GM12878 (cell line): ENCODE results near the gene PRIM1. TPM values are rescaled to one million over a fixed set of nuclear protein-coding genes. Genes with fewer than 3 reads are reported as not detected.

Experiments used
- ATAC-seq: fragments of 200-7000 bp; cut with Tn5 transposase; 3 replicates; pipeline ENCODE4 v1.9.1; 2020; ENCODE audit warnings: mild to moderate bottlenecking, moderate library complexity
- BruUV-seq: library from RNA; stranded (reverse); fragments of 400-500 nt; replicated peaks from 2 replicates; lab custom pipeline; 2021; lab: Mats Ljungman, UMichigan
- CTCF ChIA-PET: fragments of 300-600 bp; sonication (Branson Sonifier 250); formaldehyde crosslinking; extraction: SDS; loops from one replicate; lab custom pipeline; 2021; ENCODE audit warnings: inconsistent platforms; lab: Yijun Ruan, JAX
- POLR2A ChIA-PET: fragments of 350-600 bp; formaldehyde crosslinking; extraction: SDS; loops from one replicate; lab custom pipeline; 2021; ENCODE audit warnings: inconsistent platforms; lab: Charles Lee
- RAD21 ChIA-PET: fragments of 300-600 bp; sonication (Branson Sonifier 250); formaldehyde crosslinking; loops from one replicate; lab custom pipeline; 2023; ENCODE audit warnings: antibody characterized with exemption; ENCODE audit not compliant: unreplicated experiment; lab: Charles Lee
- SMC1A ChIA-PET: fragments of 300-600 bp; sonication (Branson Sonifier 250); formaldehyde crosslinking; loops from one replicate; lab custom pipeline; 2023; ENCODE audit not compliant: unreplicated experiment, uncharacterized antibody; lab: Charles Lee
- DNase-seq: peaks from one replicate; pipeline ENCODE4 v3.0.0-alpha.2; 2011; ENCODE audit warnings: low read depth, low spot score
- FAIRE-seq: peaks from 3 replicates; lab custom pipeline; 2011; peaks lifted over from hg19 to GRCh38; lab: Jason Lieb, UNC
- H2AFZ ChIP-seq: 2 replicates; pipeline ENCODE4 v1.6.0; 2011; ENCODE audit warnings: low read depth, low read length, control low read depth; ENCODE audit not compliant: control insufficient read depth
- H3K27ac ChIP-seq: 2 replicates; pipeline ENCODE4 v1.5.1; 2011; ENCODE audit warnings: control low read depth; ENCODE audit not compliant: control insufficient read depth, insufficient read depth
- H3K27me3 ChIP-seq, 2 experiments: replicated peaks in 1 of 2; 2 replicates each; pipeline versions ENCODE4 v1.6.0 to v1.6.1; 2011; ENCODE audit warnings: low read length in 1 of 2; ENCODE audit not compliant: control insufficient read depth in 2 of 2, insufficient read depth in 2 of 2
- H3K36me3 ChIP-seq, 2 experiments: 2 replicates each; pipeline ENCODE4 v1.5.1; 2011; ENCODE audit warnings: low read length in 1 of 2; ENCODE audit not compliant: control insufficient read depth in 2 of 2, insufficient read depth in 2 of 2
- H3K4me1 ChIP-seq: 2 replicates; pipeline ENCODE4 v1.6.1; 2011; ENCODE audit warnings: mild to moderate bottlenecking, low read length, moderate library complexity, mixed read lengths; ENCODE audit not compliant: control insufficient read depth, insufficient read depth
- H3K4me2 ChIP-seq: 2 replicates; pipeline ENCODE4 v1.6.0; 2011; ENCODE audit warnings: control low read depth; ENCODE audit not compliant: control insufficient read depth, insufficient read depth
- H3K4me3 ChIP-seq: fragments of 200-600 bp; sonication (generic); 2 replicates; pipeline ENCODE4 v1.5.1; 2016
- H3K79me2 ChIP-seq: 2 replicates; pipeline ENCODE4 v1.6.0; 2011; ENCODE audit warnings: low read length; ENCODE audit not compliant: control insufficient read depth, insufficient read depth
- H3K9ac ChIP-seq: 2 replicates; pipeline ENCODE4 v1.8.0; 2011; ENCODE audit warnings: low read length, control low read depth, mixed read lengths; ENCODE audit not compliant: control insufficient read depth, insufficient read depth
- H3K9me3 ChIP-seq: replicated peaks from 3 replicates; pipeline ENCODE4 v1.5.1; 2011; ENCODE audit warnings: mild to moderate bottlenecking, low read length; ENCODE audit not compliant: control insufficient read depth, insufficient read depth
- H4K20me1 ChIP-seq: 2 replicates; pipeline ENCODE4 v1.6.0; 2011; ENCODE audit not compliant: control insufficient read depth, insufficient read depth
- BMI1 ChIP-seq: fragments of 450-650 bp; IDR thresholded peaks from 2 replicates; pipeline ENCODE4 v1.6.1; 2016; ENCODE audit warnings: mild to moderate bottlenecking, moderate library complexity, borderline replicate concordance
- CREB1 ChIP-seq: IDR thresholded peaks from 2 replicates; pipeline ENCODE4 v1.6.1; 2012; ENCODE audit warnings: low read depth, mild to moderate bottlenecking, inconsistent platforms
- FOS ChIP-seq: IDR thresholded peaks from 3 replicates; pipeline ENCODE4 v1.6.1; 2011; ENCODE audit warnings: borderline replicate concordance; ENCODE audit not compliant: insufficient read length; ENCODE audit errors: extremely low read depth
- HCFC1 ChIP-seq: fragments of 150-350 bp; IDR thresholded peaks from 2 replicates; pipeline ENCODE4 v1.6.1; 2014; ENCODE audit warnings: low read length
- NR2F1 ChIP-seq: fragments of 450-650 bp; conservative IDR thresholded peaks from 2 replicates; pipeline ENCODE4 v1.6.1; 2017; ENCODE audit warnings: mild to moderate bottlenecking
- PAX5 ChIP-seq: IDR thresholded peaks from 2 replicates; pipeline ENCODE4 v1.6.1; 2011; ENCODE audit warnings: low read depth, low read length, borderline replicate concordance
- PRDM15 ChIP-seq: fragments of 450-650 bp; formaldehyde crosslinking; IDR thresholded peaks from 2 replicates; pipeline ENCODE4 v1.4.0; 2020; ENCODE audit warnings: mild to moderate bottlenecking, moderate library complexity
- RBBP5 ChIP-seq: fragments of 200-600 bp; sonication (generic); conservative IDR thresholded peaks from 2 replicates; pipeline ENCODE4 v1.6.1; 2016
- RELA ChIP-seq: fragments of 450-650 bp; IDR thresholded peaks from 2 replicates; pipeline ENCODE4 v1.8.0; 2014; ENCODE audit warnings: borderline replicate concordance; ENCODE audit not compliant: partially characterized antibody
- SIN3A ChIP-seq: IDR thresholded peaks from 2 replicates; pipeline ENCODE4 v1.6.1; 2012; ENCODE audit warnings: low read depth, low read length, improper control_type of control experiment
- ZNF207 ChIP-seq: fragments of 450-650 bp; IDR thresholded peaks from 2 replicates; pipeline ENCODE4 v1.6.1; 2014; ENCODE audit warnings: antibody characterized with exemption, mild to moderate bottlenecking, borderline replicate concordance
- ZSCAN29 ChIP-seq: fragments of 450-650 bp; IDR thresholded peaks from 2 replicates; pipeline ENCODE4 v1.6.1; 2017; ENCODE audit warnings: mild to moderate bottlenecking, moderate library complexity
- WGBS: methylation state at CpG from one replicate; pipeline ENCODE4 v1.1.6; 2016; ENCODE audit warnings: low lambda C conversion rate; ENCODE audit not compliant: insufficient replicate concordance, insufficient coverage; ENCODE audit errors: missing lambda C conversion rate; 5-methylcytosine and 5-hydroxymethylcytosine counted together
- in situ Hi-C: fragments of 300-500 bp; cut with MboI; formaldehyde crosslinking; loops from 9 replicates; pipeline ENCODE4 v1.14.3; 2018; ENCODE audit warnings: mixed read lengths
- intact Hi-C: fragments of 100-400 bp; cut with micrococcal nuclease; formaldehyde crosslinking; loops from one replicate; pipeline ENCODE4 v1.14.2; 2022; ENCODE audit not compliant: unreplicated experiment
- polyA plus RNA-seq, 11 experiments: library from polyadenylated mRNA; depleted of rRNA in 4 of 11; unstranded in 6 of 11; stranded (reverse) in 5 of 11; fragments of >200 nt; fragmentation: Nextera tagmentation in 4 of 11; fragmentation: Illumina TruSeq in 1 of 11; extraction: Ambion mirVana in 4 of 11; extraction: Trizol in 1 of 11; gene quantifications; 1 replicate in 1 of 11; 2 replicates in 10 of 11; pipeline versions ENCODE4 v1.2.1 to v1.2.3, GENCODE V29; 2011 to 2016; ENCODE audit warnings: inconsistent platforms in 2 of 11, missing spikeins in 2 of 11, low read depth in 1 of 11
- total RNA-seq, 4 experiments: library from RNA; depleted of rRNA in 3 of 4; stranded (reverse); fragments of >200 nt in 3 of 4; fragmentation: Illumina TruSeq in 1 of 4; extraction: Trizol in 1 of 4; gene quantifications; 2 replicates each; pipeline versions ENCODE4 v1.2.1 to v1.2.3, GENCODE V29; 2013 to 2021
- TF ChIP-seq, protein P1 (sequence below): IDR thresholded peaks from 2 replicates; pipeline ENCODE4 v1.6.1; 2011; ENCODE audit warnings: borderline replicate concordance, low read depth, mild to moderate bottlenecking, moderate library complexity, mixed read lengths, low read length; ENCODE audit not compliant: insufficient read depth; ENCODE audit errors: extremely low read length
- TF ChIP-seq, protein P2 (sequence below): IDR thresholded peaks from 2 replicates; pipeline ENCODE4 v1.6.1; 2012; ENCODE audit warnings: low read length, inconsistent platforms

Gene PRIM1
- total and polyA plus RNA-seq, 10 of the 15 experiments (the other 5 are each of a cell fraction or from before 2014, with no cell fraction given), result 27.1 to 70.6 (median 55.7) TPM

GRCh38 chr12:56718149-56718548, 34.0 kb downstream of the PRIM1 start:
- Histone ChIP-seq H3K4me1 (peaks cover 44% of the 10 kb centered on the region), H3K9me3 (no peaks in the 10 kb centered on the region), H3K79me2 (peaks cover 78% of the 10 kb centered on the region), H3K27ac (no peak overlapping the region), H3K4me2 (peak overlapping the region; percentile 33; the same call in 1 of the 2 replicates), H3K27me3 (no peaks in the 10 kb centered on the region), H3K4me3 (no peak overlapping the region), H2AFZ (no peak overlapping the region), H3K36me3 (peaks cover 28 to 48% of the 10 kb centered on the region in 2 experiments), H4K20me1 (peaks cover 40% of the 10 kb centered on the region), H3K9ac (no peak overlapping the region)
- DNase-seq, result no peak
- TF ChIP-seq, protein P1, sequence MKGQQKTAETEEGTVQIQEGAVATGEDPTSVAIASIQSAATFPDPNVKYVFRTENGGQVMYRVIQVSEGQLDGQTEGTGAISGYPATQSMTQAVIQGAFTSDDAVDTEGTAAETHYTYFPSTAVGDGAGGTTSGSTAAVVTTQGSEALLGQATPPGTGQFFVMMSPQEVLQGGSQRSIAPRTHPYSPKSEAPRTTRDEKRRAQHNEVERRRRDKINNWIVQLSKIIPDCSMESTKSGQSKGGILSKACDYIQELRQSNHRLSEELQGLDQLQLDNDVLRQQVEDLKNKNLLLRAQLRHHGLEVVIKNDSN, result no peak
- no peak for TF ChIP-seq FOS
- TF ChIP-seq SIN3A, result no peak
- TF ChIP-seq HCFC1, result no peak
- no peak for TF ChIP-seq PRDM15 (CRISPR knock-in tag)
- TF ChIP-seq RBBP5, result no peak
- TF ChIP-seq NR2F1, result no peak
- no peak for TF ChIP-seq RELA
- TF ChIP-seq BMI1, result no peak
- no peak for TF ChIP-seq PAX5
- TF ChIP-seq, protein P2, sequence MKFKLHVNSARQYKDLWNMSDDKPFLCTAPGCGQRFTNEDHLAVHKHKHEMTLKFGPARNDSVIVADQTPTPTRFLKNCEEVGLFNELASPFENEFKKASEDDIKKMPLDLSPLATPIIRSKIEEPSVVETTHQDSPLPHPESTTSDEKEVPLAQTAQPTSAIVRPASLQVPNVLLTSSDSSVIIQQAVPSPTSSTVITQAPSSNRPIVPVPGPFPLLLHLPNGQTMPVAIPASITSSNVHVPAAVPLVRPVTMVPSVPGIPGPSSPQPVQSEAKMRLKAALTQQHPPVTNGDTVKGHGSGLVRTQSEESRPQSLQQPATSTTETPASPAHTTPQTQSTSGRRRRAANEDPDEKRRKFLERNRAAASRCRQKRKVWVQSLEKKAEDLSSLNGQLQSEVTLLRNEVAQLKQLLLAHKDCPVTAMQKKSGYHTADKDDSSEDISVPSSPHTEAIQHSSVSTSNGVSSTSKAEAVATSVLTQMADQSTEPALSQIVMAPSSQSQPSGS, result no peak
- TF ChIP-seq CREB1, result no peak
- TF ChIP-seq ZSCAN29, result no peak
- no peak for TF ChIP-seq ZNF207
- ChIA-PET RAD21 (interaction anchor here (0.6 to 1.4 kb wide), 3 partner anchors 34 to 315 kb away, joined by 3 to 4 read pairs (median 3); no protein-coding TSS in a partner anchor), POLR2A (interaction anchor here (0.6 to 0.7 kb wide), 2 partner anchors 16 to 125 kb away, joined by 3 read pairs; no protein-coding TSS in a partner anchor), SMC1A (no interaction called here), CTCF (interaction anchor here (1.2 to 1.6 kb wide), 3 partner anchors 29 to 393 kb away, joined by 3 read pairs; no protein-coding TSS in a partner anchor)
- in situ Hi-C loops (no loop called here), intact Hi-C loops (no loop called here)
- ATAC-seq, result no peak
- no TSS peak for BruUV-seq
- no peak for FAIRE-seq
- no CpG with 5 or more reads among the region's 1 CpG for WGBS
